AG10803 (cell line): ENCODE measurements around the gene EFNA1.

Source experiments
- DNase-seq: peaks from one replicate; pipeline ENCODE4 v3.0.0; 2010; ENCODE audit warnings: low read depth
- H3K4me3 ChIP-seq: 2 replicates; pipeline ENCODE4 v1.5.1; 2011; ENCODE audit warnings: mild to moderate bottlenecking, low read length, control low read depth
- CTCF ChIP-seq: conservative IDR thresholded peaks from 2 replicates; pipeline ENCODE4 v1.5.1; 2011; ENCODE audit warnings: mild to moderate bottlenecking, low read length, control low read depth, inconsistent platforms

The EFNA1 gene

GRCh38 chr1:155178441-155179111, 50.9 kb downstream of the EFNA1 start:
- no peak for DNase-seq
- TF ChIP-seq CTCF: no peak
- no peak overlapping the region for H3K4me3 ChIP-seq

GRCh38 chr1:155179112-155180031, 51.7 kb downstream of the EFNA1 start:
- no peak overlapping the region for H3K4me3 ChIP-seq
- DNase-seq: no peak
- TF ChIP-seq CTCF: no peak

- H3K4me3 ChIP-seq: no peak overlapping the region
- TF ChIP-seq CTCF: no peak
- DNase-seq: no peak
Observed at GRCh38 chr1:155181371-155182051, 53.8 kb downstream of the EFNA1 start.

GRCh38 chr1:155182052-155182550, 54.4 kb downstream of the EFNA1 start:
- no peak for DNase-seq
- no peak for TF ChIP-seq CTCF
- no peak overlapping the region for H3K4me3 ChIP-seq

GRCh38 chr1:155183775-155184221, 56.1 kb downstream of the EFNA1 start:
- TF ChIP-seq CTCF: no peak
- no peak for DNase-seq
- no peak overlapping the region for H3K4me3 ChIP-seq

GRCh38 chr1:155184351-155184811, 56.7 kb downstream of the EFNA1 start:
- no peak for DNase-seq
- TF ChIP-seq CTCF: no peak
- no peak overlapping the region for H3K4me3 ChIP-seq
